ENCODE results near the gene MKRN2OS. TPM values are rescaled to one million over a fixed set of nuclear protein-coding genes. Genes with fewer than 3 reads are reported as not detected.

The MKRN2OS gene
- total and polyA plus RNA-seq, 4 donors: 5.0 TPM; not detected in 3

DNA sequence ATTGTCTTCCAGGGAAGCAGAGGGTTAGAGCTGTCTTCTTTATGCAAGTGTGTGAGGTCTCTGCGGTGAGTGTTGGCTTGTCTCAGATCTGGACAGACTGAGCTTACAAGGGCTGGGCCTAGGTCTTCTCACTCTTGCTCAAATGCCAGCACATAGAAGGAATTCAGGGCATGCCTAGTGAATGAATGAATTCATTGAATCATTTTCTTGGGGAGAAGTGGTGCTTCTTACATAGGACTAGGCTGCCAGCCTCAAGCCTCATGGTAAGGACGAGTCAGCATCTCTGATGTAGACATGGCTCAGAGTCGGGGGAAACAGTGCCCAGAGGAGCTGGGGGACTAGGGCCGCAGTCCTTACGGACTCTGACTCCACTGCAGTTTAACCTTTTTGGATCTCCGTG is 28.8 kb upstream of the MKRN2OS start:
- no peak overlapping the region for H3K27ac ChIP-seq (ENCODE audit: low read depth in 1 of 2, low read length in 2 of 2)
- intact Hi-C loops (cut with DNase I): loop anchor here in 1 of 2 donors (1.0 kb wide), 1 partner anchor 13 kb away; no protein-coding TSS in a partner anchor

DNA sequence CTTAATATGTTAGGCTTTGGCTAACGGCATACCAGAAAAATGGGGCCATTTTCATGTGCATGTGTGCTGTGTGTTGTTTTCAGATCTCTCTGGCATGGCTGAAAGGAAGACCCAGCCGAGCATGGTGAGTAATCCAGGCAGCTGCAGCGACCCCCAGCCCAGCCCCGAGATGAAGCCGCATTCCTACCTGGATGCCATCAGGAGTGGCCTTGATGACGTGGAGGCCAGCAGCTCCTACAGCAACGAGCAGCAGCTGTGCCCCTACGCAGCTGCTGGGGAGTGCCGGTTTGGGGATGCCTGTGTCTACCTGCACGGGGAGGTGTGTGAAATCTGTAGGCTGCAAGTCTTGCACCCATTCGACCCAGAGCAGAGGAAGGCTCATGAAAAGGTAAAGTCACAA is 26.7 kb upstream of the MKRN2OS start:
- intact Hi-C loops (cut with DNase I): no loop called here
- DNase-seq: no peak
- H3K27me3 ChIP-seq (ENCODE audit: control insufficient read depth in 1 of 2, insufficient read depth in 2 of 2, low read length in 1 of 2): no peaks in the 10 kb centered on the region
- no peak overlapping the region for H3K27ac ChIP-seq (ENCODE audit: low read depth in 1 of 2, low read length in 2 of 2)
- no peaks in the 10 kb centered on the region for H3K9me3 ChIP-seq (ENCODE audit: control insufficient read depth, low read length)
- no peak overlapping the region for H3K4me3 ChIP-seq (ENCODE audit: low read length in 2 of 2)
- no peaks in the 10 kb centered on the region for H3K4me1 ChIP-seq (ENCODE audit: control insufficient read depth in 1 of 2, insufficient read depth in 2 of 2, low read length in 2 of 2)
- WGBS, 2 donors: 90 to 93% methylated on average over 11 of the region's 11 CpGs
- H3K36me3 ChIP-seq (ENCODE audit: control insufficient read depth in 1 of 2, insufficient read depth in 2 of 2, low read length in 1 of 2): peaks cover 0 to 18% of the 10 kb centered on the region in 2 donors
- ATAC-seq (ENCODE audit: low FRiP score): no peak

More for the DNA sequence above, 28.8 kb upstream of the MKRN2OS start:
- H3K9me3 ChIP-seq (ENCODE audit: control insufficient read depth, low read length): no peaks in the 10 kb centered on the region
- no peaks in the 10 kb centered on the region for H3K4me1 ChIP-seq (ENCODE audit: control insufficient read depth in 1 of 2, insufficient read depth in 2 of 2, low read length in 2 of 2)
- ATAC-seq (ENCODE audit: low FRiP score) (no peak), DNase-seq (no peak)
- WGBS, 2 donors: 91 to 92% methylated on average over 6 of the region's 6 CpGs
- H3K27me3 ChIP-seq (ENCODE audit: control insufficient read depth in 1 of 2, insufficient read depth in 2 of 2, low read length in 1 of 2): no peaks in the 10 kb centered on the region
- H3K4me3 ChIP-seq (ENCODE audit: low read length in 2 of 2): no peak overlapping the region
- H3K36me3 ChIP-seq (ENCODE audit: control insufficient read depth in 1 of 2, insufficient read depth in 2 of 2, low read length in 1 of 2): peaks cover 0 to 18% of the 10 kb centered on the region in 2 donors

DNA sequence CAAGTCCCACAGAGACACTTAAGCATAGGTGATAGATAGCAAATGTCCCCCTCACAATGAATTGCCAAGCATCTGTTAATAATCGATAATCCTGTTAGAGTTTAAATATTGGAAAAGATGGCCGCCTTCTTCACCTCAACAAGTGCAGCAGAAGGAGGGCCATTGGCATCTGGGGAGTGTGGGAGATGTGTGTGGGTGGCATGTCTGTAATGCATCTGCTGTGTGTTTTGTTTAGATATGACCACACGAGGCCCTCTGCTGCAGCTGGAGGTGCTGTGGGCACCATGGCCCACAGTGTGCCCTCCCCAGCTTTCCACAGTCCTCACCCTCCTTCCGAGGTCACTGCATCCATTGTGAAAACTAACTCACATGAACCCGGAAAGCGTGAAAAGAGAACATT is 24.5 kb upstream of the MKRN2OS start:
- peaks cover 0 to 16% of the 10 kb centered on the region in 2 donors for H3K36me3 ChIP-seq (ENCODE audit: control insufficient read depth in 1 of 2, insufficient read depth in 2 of 2, low read length in 1 of 2)
- no peak for DNase-seq
- 75 to 78% methylated on average over 6 of the region's 6 CpGs for WGBS, 2 donors

DNA sequence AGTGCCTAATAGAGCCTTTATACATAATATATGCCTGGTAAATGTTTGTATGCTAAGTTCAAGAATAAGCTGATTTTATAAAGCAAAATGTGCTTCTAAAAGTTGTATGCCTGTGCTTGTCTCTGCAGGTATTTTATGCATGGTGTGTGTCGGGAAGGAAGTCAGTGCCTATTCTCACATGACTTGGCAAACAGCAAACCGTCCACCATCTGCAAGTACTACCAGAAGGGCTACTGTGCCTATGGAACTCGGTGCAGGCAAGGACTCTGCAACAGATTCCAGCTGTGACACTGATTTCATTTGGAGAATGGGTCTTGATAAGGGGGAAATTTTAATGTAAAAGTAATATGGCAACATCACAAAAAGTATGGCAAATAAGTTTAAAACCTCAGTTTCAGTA is 23.4 kb upstream of the MKRN2OS start:
- no peak for DNase-seq
- intact Hi-C loops (cut with DNase I): no loop called here
- Histone ChIP-seq H3K4me3 (ENCODE audit: low read length in 2 of 2) (no peak overlapping the region), H3K27ac (ENCODE audit: low read depth in 1 of 2, low read length in 2 of 2) (no peak overlapping the region), H3K4me1 (ENCODE audit: control insufficient read depth in 1 of 2, insufficient read depth in 2 of 2, low read length in 2 of 2) (no peaks in the 10 kb centered on the region), H3K27me3 (ENCODE audit: control insufficient read depth in 1 of 2, insufficient read depth in 2 of 2, low read length in 1 of 2) (no peaks in the 10 kb centered on the region), H3K9me3 (ENCODE audit: control insufficient read depth, low read length) (no peaks in the 10 kb centered on the region), H3K36me3 (ENCODE audit: control insufficient read depth in 1 of 2, insufficient read depth in 2 of 2, low read length in 1 of 2) (peaks cover 0 to 7% of the 10 kb centered on the region in 2 donors)
- 78 to 79% methylated on average over 3 of the region's 3 CpGs for WGBS, 2 donors
- ATAC-seq (ENCODE audit: low FRiP score): no peak

More for the DNA sequence above, 24.5 kb upstream of the MKRN2OS start:
- ATAC-seq (ENCODE audit: low FRiP score): no peak
- Histone ChIP-seq H3K27ac (ENCODE audit: low read depth in 1 of 2, low read length in 2 of 2) (no peak overlapping the region), H3K27me3 (ENCODE audit: control insufficient read depth in 1 of 2, insufficient read depth in 2 of 2, low read length in 1 of 2) (no peaks in the 10 kb centered on the region), H3K9me3 (ENCODE audit: control insufficient read depth, low read length) (no peaks in the 10 kb centered on the region), H3K4me1 (ENCODE audit: control insufficient read depth in 1 of 2, insufficient read depth in 2 of 2, low read length in 2 of 2) (no peaks in the 10 kb centered on the region), H3K4me3 (ENCODE audit: low read length in 2 of 2) (no peak overlapping the region)
- intact Hi-C loops (cut with DNase I): no loop called here

- peaks cover 0 to 4% of the 10 kb centered on the region in 2 donors for H3K36me3 ChIP-seq (ENCODE audit: control insufficient read depth in 1 of 2, insufficient read depth in 2 of 2, low read length in 1 of 2)
- no peaks in the 10 kb centered on the region for H3K9me3 ChIP-seq (ENCODE audit: control insufficient read depth, low read length)
- H3K27me3 ChIP-seq (ENCODE audit: control insufficient read depth in 1 of 2, insufficient read depth in 2 of 2, low read length in 1 of 2): no peaks in the 10 kb centered on the region
- H3K4me3 ChIP-seq (ENCODE audit: low read length in 2 of 2): no peak overlapping the region
- ATAC-seq (ENCODE audit: low FRiP score): no peak
- intact Hi-C loops (cut with DNase I): no loop called here
- no peak overlapping the region for H3K27ac ChIP-seq (ENCODE audit: low read depth in 1 of 2, low read length in 2 of 2)
- no peak for DNase-seq
- no peaks in the 10 kb centered on the region for H3K4me1 ChIP-seq (ENCODE audit: control insufficient read depth in 1 of 2, insufficient read depth in 2 of 2, low read length in 2 of 2)
Measured at GRCh38 chr3:12566976-12567375, 21.7 kb upstream of the MKRN2OS start.

GRCh38 chr3:12562451-12562850 is 17.2 kb upstream of the MKRN2OS start:
- no peaks in the 10 kb centered on the region for H3K36me3 ChIP-seq (ENCODE audit: control insufficient read depth in 1 of 2, insufficient read depth in 2 of 2, low read length in 1 of 2)

DNA sequence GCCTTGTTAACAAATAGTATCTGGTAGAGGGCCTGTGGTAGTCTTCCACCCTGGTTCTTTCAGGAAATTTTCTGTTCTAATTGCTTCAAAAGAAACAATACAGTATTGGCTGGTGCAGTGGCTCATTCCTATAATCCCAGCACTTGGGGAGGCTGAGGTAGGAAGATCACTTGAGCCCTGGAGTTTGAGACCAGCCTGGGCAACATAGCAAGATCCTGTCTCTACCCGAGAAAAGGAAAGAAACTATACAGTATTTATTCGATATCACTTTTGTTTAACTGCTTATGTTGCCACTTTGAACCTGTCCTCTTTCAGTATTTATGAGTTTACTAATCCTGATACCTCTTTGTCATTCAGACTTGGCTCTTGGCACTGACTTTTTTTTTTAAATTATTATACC is 16.1 kb upstream of the MKRN2OS start:
- Histone ChIP-seq H3K36me3 (ENCODE audit: control insufficient read depth in 1 of 2, insufficient read depth in 2 of 2, low read length in 1 of 2) (no peaks in the 10 kb centered on the region), H3K9me3 (ENCODE audit: control insufficient read depth, low read length) (no peaks in the 10 kb centered on the region), H3K27me3 (ENCODE audit: control insufficient read depth in 1 of 2, insufficient read depth in 2 of 2, low read length in 1 of 2) (no peaks in the 10 kb centered on the region), H3K4me1 (ENCODE audit: control insufficient read depth in 1 of 2, insufficient read depth in 2 of 2, low read length in 2 of 2) (peaks cover 0 to 17% of the 10 kb centered on the region in 2 donors), H3K4me3 (ENCODE audit: low read length in 2 of 2) (no peak overlapping the region), H3K27ac (ENCODE audit: low read depth in 1 of 2, low read length in 2 of 2) (no peak overlapping the region)
- DNase-seq: no peak
- intact Hi-C loops (cut with DNase I): loop anchor here in 1 of 2 donors (1.0 kb wide), 1 partner anchor 13 kb away; no protein-coding TSS in a partner anchor
- no peak for ATAC-seq (ENCODE audit: low FRiP score)
- 83 to 88% methylated on average over 2 of the region's 2 CpGs for WGBS, 2 donors

More at GRCh38 chr3:12562451-12562850, 17.2 kb upstream of the MKRN2OS start:
- ATAC-seq (ENCODE audit: low FRiP score): no peak
- intact Hi-C loops (cut with DNase I): no loop called here
- peaks cover 0 to 17% of the 10 kb centered on the region in 2 donors for H3K4me1 ChIP-seq (ENCODE audit: control insufficient read depth in 1 of 2, insufficient read depth in 2 of 2, low read length in 2 of 2)
- no peak overlapping the region for H3K27ac ChIP-seq (ENCODE audit: low read depth in 1 of 2, low read length in 2 of 2)
- no peak overlapping the region for H3K4me3 ChIP-seq (ENCODE audit: low read length in 2 of 2)
- H3K9me3 ChIP-seq (ENCODE audit: control insufficient read depth, low read length): no peaks in the 10 kb centered on the region
- no peaks in the 10 kb centered on the region for H3K27me3 ChIP-seq (ENCODE audit: control insufficient read depth in 1 of 2, insufficient read depth in 2 of 2, low read length in 1 of 2)
- no peak for DNase-seq
- 78 to 88% methylated on average over 1 of the region's 1 CpG for WGBS, 2 donors

- H3K27ac ChIP-seq (ENCODE audit: low read depth in 1 of 2, low read length in 2 of 2): peak overlapping the region in 1 of 2 donors; percentile 26
- H3K36me3 ChIP-seq (ENCODE audit: control insufficient read depth in 1 of 2, insufficient read depth in 2 of 2, low read length in 1 of 2): no peaks in the 10 kb centered on the region
- 73 to 74% methylated on average over 5 of the region's 5 CpGs for WGBS, 2 donors
- ATAC-seq (ENCODE audit: low FRiP score): no peak
- H3K27me3 ChIP-seq (ENCODE audit: control insufficient read depth in 1 of 2, insufficient read depth in 2 of 2, low read length in 1 of 2): no peaks in the 10 kb centered on the region
- no peak overlapping the region for H3K4me3 ChIP-seq (ENCODE audit: low read length in 2 of 2)
- peaks cover 0 to 17% of the 10 kb centered on the region in 2 donors for H3K4me1 ChIP-seq (ENCODE audit: control insufficient read depth in 1 of 2, insufficient read depth in 2 of 2, low read length in 2 of 2)
- no peak for DNase-seq
- H3K9me3 ChIP-seq (ENCODE audit: control insufficient read depth, low read length): no peaks in the 10 kb centered on the region
- intact Hi-C loops (cut with DNase I): loop anchor here in 1 of 2 donors (1.0 kb wide), 1 partner anchor 14 kb away; no protein-coding TSS in a partner anchor
Measured at GRCh38 chr3:12560505-12561190, 15.3 kb upstream of the MKRN2OS start.

DNA sequence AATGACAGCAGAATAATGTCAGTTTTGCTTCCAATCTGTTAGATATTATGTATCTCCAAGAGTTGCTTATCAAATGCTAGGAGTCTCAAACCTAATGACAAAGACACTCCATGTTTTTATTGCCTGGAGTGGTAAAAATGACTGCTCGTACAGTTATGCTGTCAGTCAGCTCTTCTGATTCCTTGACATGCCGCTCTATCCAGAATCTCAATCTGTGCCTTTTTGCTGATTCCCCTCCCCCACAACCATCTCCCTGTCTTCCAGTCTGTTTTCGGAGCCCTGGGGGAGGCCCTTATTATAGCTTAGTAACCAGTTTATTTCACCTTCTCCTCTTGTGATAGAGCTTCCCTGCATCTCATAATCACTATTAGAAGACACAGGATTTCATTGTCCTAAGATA is 14.2 kb upstream of the MKRN2OS start:
- H3K4me3 ChIP-seq (ENCODE audit: low read length in 2 of 2): no peak overlapping the region
- DNase-seq: no peak
- no peaks in the 10 kb centered on the region for H3K9me3 ChIP-seq (ENCODE audit: control insufficient read depth, low read length)
- ATAC-seq (ENCODE audit: low FRiP score): no peak
- intact Hi-C loops (cut with DNase I): loop anchor here in 1 of 2 donors (10.0 kb wide), 1 partner anchor 145 kb away; no protein-coding TSS in a partner anchor
- peaks cover 0 to 17% of the 10 kb centered on the region in 2 donors for H3K4me1 ChIP-seq (ENCODE audit: control insufficient read depth in 1 of 2, insufficient read depth in 2 of 2, low read length in 2 of 2)
- H3K27ac ChIP-seq (ENCODE audit: low read depth in 1 of 2, low read length in 2 of 2): no peak overlapping the region
- H3K36me3 ChIP-seq (ENCODE audit: control insufficient read depth in 1 of 2, insufficient read depth in 2 of 2, low read length in 1 of 2): no peaks in the 10 kb centered on the region
- WGBS, 2 donors: 79 to 82% methylated on average over 3 of the region's 3 CpGs
- H3K27me3 ChIP-seq (ENCODE audit: control insufficient read depth in 1 of 2, insufficient read depth in 2 of 2, low read length in 1 of 2): no peaks in the 10 kb centered on the region
